Activated T-helper 17 cell treated with anti-CD3 and anti-CD28 coated beads, Interleukin-2, amount 50 U/mL, for 72 hours (primary cell): ENCODE measurements around the gene EPHA6. TPM values are rescaled to one million over a fixed set of nuclear protein-coding genes. Genes with fewer than 3 reads are reported as not detected.
"Not testable (repeated sequence)": the region's sequence is repeated elsewhere in the genome, so short reads cannot be mapped to it uniquely, and the experiment has no call there.

ENCODE experiments used
- ATAC-seq: fragments of 150-1000 bp; cut with Tn5 transposase; replicated peaks from 2 replicates; pipeline ENCODE4 v1.10.0; 2021; ENCODE audit warnings: mild to moderate bottlenecking, moderate library complexity
- H3K27ac Mint-ChIP-seq: one replicate; pipeline ENCODE4 v1.8.0; 2022; ENCODE audit warnings: mixed read lengths
- H3K27me3 Mint-ChIP-seq: one replicate; pipeline ENCODE4 v1.8.0; 2022; ENCODE audit warnings: mixed read lengths
- H3K36me3 Mint-ChIP-seq: one replicate; pipeline ENCODE4 v1.8.0; 2022; ENCODE audit warnings: low read depth, mild to moderate bottlenecking, mixed read lengths
- H3K4me1 Mint-ChIP-seq: one replicate; pipeline ENCODE4 v1.8.0; 2022; ENCODE audit warnings: mixed read lengths
- H3K4me3 Mint-ChIP-seq: one replicate; pipeline ENCODE4 v1.8.0; 2022; ENCODE audit warnings: mild to moderate bottlenecking, mixed read lengths
- H3K9me3 Mint-ChIP-seq: one replicate; pipeline ENCODE4 v1.8.0; 2022; ENCODE audit warnings: mixed read lengths
- total RNA-seq, 2 donors: library from RNA; stranded (reverse); gene quantifications; one replicate each; pipeline ENCODE4 v1.2.3, GENCODE V29; 2022

EPHA6 gene
- total RNA-seq, 2 donors from 2014 or later, result not detected

- Mint-ChIP-seq H3K9me3 (peaks cover 15% of the 10 kb centered on the region), H3K27me3 (no peaks in the 10 kb centered on the region), H3K4me1 (no peaks in the 10 kb centered on the region), H3K4me3 (no peak overlapping the region), H3K36me3 (no peaks in the 10 kb centered on the region), H3K27ac (no peak overlapping the region)
- ATAC-seq, result no peak
Observed at GRCh38 chr3:97021778-97022177, 207.4 kb downstream of the EPHA6 start.

GRCh38 chr3:97025612-97026011, 211.2 kb downstream of the EPHA6 start:
- H3K27me3 Mint-ChIP-seq, H3K4me3 Mint-ChIP-seq, H3K4me1 Mint-ChIP-seq, ATAC-seq, H3K36me3 Mint-ChIP-seq, H3K9me3 Mint-ChIP-seq, H3K27ac Mint-ChIP-seq: not testable (repeated sequence)

GRCh38 chr3:97029972-97030371, 215.6 kb downstream of the EPHA6 start:
- Mint-ChIP-seq H3K9me3 (peaks cover 6% of the 10 kb centered on the region), H3K4me3 (no peak overlapping the region), H3K27ac (no peak overlapping the region), H3K27me3 (no peaks in the 10 kb centered on the region), H3K4me1 (no peaks in the 10 kb centered on the region), H3K36me3 (no peaks in the 10 kb centered on the region)
- ATAC-seq, result no peak

- Mint-ChIP-seq H3K4me1 (no peaks in the 10 kb centered on the region), H3K4me3 (no peak overlapping the region), H3K9me3 (no peaks in the 10 kb centered on the region), H3K27ac (no peak overlapping the region), H3K36me3 (no peaks in the 10 kb centered on the region), H3K27me3 (no peaks in the 10 kb centered on the region)
- ATAC-seq, result no peak
Observed at GRCh38 chr3:97037294-97037943, 223.0 kb downstream of the EPHA6 start.

GRCh38 chr3:97043411-97043810, 229.0 kb downstream of the EPHA6 start:
- H3K9me3 Mint-ChIP-seq, result peaks cover under 1% of the 10 kb centered on the region
- no peaks in the 10 kb centered on the region for H3K4me1 Mint-ChIP-seq
- no peaks in the 10 kb centered on the region for H3K36me3 Mint-ChIP-seq
- no peaks in the 10 kb centered on the region for H3K27me3 Mint-ChIP-seq
- no peak overlapping the region for H3K27ac Mint-ChIP-seq
- ATAC-seq, result no peak
- no peak overlapping the region for H3K4me3 Mint-ChIP-seq

GRCh38 chr3:97057365-97057764, 243.0 kb downstream of the EPHA6 start:
- H3K4me1 Mint-ChIP-seq, result no peaks in the 10 kb centered on the region
- H3K27ac Mint-ChIP-seq, result no peak overlapping the region
- H3K36me3 Mint-ChIP-seq, result no peaks in the 10 kb centered on the region
- no peak for ATAC-seq
- H3K4me3 Mint-ChIP-seq, result no peak overlapping the region
- no peaks in the 10 kb centered on the region for H3K27me3 Mint-ChIP-seq
- no peaks in the 10 kb centered on the region for H3K9me3 Mint-ChIP-seq

GRCh38 chr3:97059168-97059567, 244.8 kb downstream of the EPHA6 start:
- no peak for ATAC-seq
- H3K4me3 Mint-ChIP-seq, result no peak overlapping the region

GRCh38 chr3:97066531-97066930, 252.1 kb downstream of the EPHA6 start:
- Mint-ChIP-seq H3K4me3 (no peak overlapping the region), H3K4me1 (no peaks in the 10 kb centered on the region), H3K27me3 (no peaks in the 10 kb centered on the region), H3K27ac (no peak overlapping the region), H3K9me3 (no peaks in the 10 kb centered on the region), H3K36me3 (no peaks in the 10 kb centered on the region)
- no peak for ATAC-seq

More at GRCh38 chr3:97059168-97059567, 244.8 kb downstream of the EPHA6 start:
- Mint-ChIP-seq H3K36me3 (no peaks in the 10 kb centered on the region), H3K27ac (no peak overlapping the region), H3K9me3 (no peaks in the 10 kb centered on the region), H3K4me1 (no peaks in the 10 kb centered on the region), H3K27me3 (no peaks in the 10 kb centered on the region)

- H3K36me3 Mint-ChIP-seq, result no peaks in the 10 kb centered on the region
- no peak overlapping the region for H3K4me3 Mint-ChIP-seq
- no peak overlapping the region for H3K27ac Mint-ChIP-seq
- no peaks in the 10 kb centered on the region for H3K9me3 Mint-ChIP-seq
- H3K27me3 Mint-ChIP-seq, result no peaks in the 10 kb centered on the region
- no peak for ATAC-seq
- H3K4me1 Mint-ChIP-seq, result no peaks in the 10 kb centered on the region
Observed at GRCh38 chr3:97070302-97070701, 255.9 kb downstream of the EPHA6 start.

- ATAC-seq, result no peak
- Mint-ChIP-seq H3K27me3 (no peaks in the 10 kb centered on the region), H3K27ac (no peak overlapping the region), H3K9me3 (no peaks in the 10 kb centered on the region), H3K4me3 (no peak overlapping the region), H3K4me1 (no peaks in the 10 kb centered on the region), H3K36me3 (no peaks in the 10 kb centered on the region)
Observed at GRCh38 chr3:97074546-97074945, 260.2 kb downstream of the EPHA6 start.

GRCh38 chr3:97076673-97077072, 262.3 kb downstream of the EPHA6 start:
- ATAC-seq, result no peak
- H3K9me3 Mint-ChIP-seq, result no peaks in the 10 kb centered on the region
- H3K36me3 Mint-ChIP-seq, result no peaks in the 10 kb centered on the region
- no peaks in the 10 kb centered on the region for H3K4me1 Mint-ChIP-seq
- H3K27ac Mint-ChIP-seq, result no peak overlapping the region
- no peaks in the 10 kb centered on the region for H3K27me3 Mint-ChIP-seq
- H3K4me3 Mint-ChIP-seq, result no peak overlapping the region

GRCh38 chr3:97089621-97090020, 275.2 kb downstream of the EPHA6 start:
- Mint-ChIP-seq H3K36me3 (no peaks in the 10 kb centered on the region), H3K27me3 (no peaks in the 10 kb centered on the region), H3K9me3 (no peaks in the 10 kb centered on the region), H3K4me1 (no peaks in the 10 kb centered on the region), H3K27ac (no peak overlapping the region), H3K4me3 (no peak overlapping the region)
- ATAC-seq, result no peak

GRCh38 chr3:97102641-97103040, 288.2 kb downstream of the EPHA6 start:
- no peaks in the 10 kb centered on the region for H3K36me3 Mint-ChIP-seq
- H3K4me3 Mint-ChIP-seq, result no peak overlapping the region
- H3K27ac Mint-ChIP-seq, result no peak overlapping the region
- peaks cover 7% of the 10 kb centered on the region for H3K9me3 Mint-ChIP-seq
- ATAC-seq, result no peak
- H3K4me1 Mint-ChIP-seq, result no peaks in the 10 kb centered on the region
- H3K27me3 Mint-ChIP-seq, result no peaks in the 10 kb centered on the region

- no peak for ATAC-seq
- H3K9me3 Mint-ChIP-seq, result peaks cover 7% of the 10 kb centered on the region
- no peaks in the 10 kb centered on the region for H3K27me3 Mint-ChIP-seq
- H3K4me3 Mint-ChIP-seq, result no peak overlapping the region
- H3K4me1 Mint-ChIP-seq, result no peaks in the 10 kb centered on the region
- H3K27ac Mint-ChIP-seq, result no peak overlapping the region
- H3K36me3 Mint-ChIP-seq, result no peaks in the 10 kb centered on the region
Observed at GRCh38 chr3:97105989-97106651, 291.7 kb downstream of the EPHA6 start.

GRCh38 chr3:97106652-97106989, 292.2 kb downstream of the EPHA6 start:
- no peak for ATAC-seq
- Mint-ChIP-seq H3K4me3 (no peak overlapping the region), H3K9me3 (peaks cover 7% of the 10 kb centered on the region), H3K4me1 (no peaks in the 10 kb centered on the region), H3K27me3 (no peaks in the 10 kb centered on the region), H3K36me3 (no peaks in the 10 kb centered on the region), H3K27ac (no peak overlapping the region)
